ENCODE results near the gene IFT172. TPM values are rescaled to one million over a fixed set of nuclear protein-coding genes. Genes with fewer than 3 reads are reported as not detected.
A peak's percentile ranks its signal among the peaks of the same experiment; 100 is the strongest.

Gene IFT172
- total and polyA plus RNA-seq, 2 donors (not counting 3 experiments of a cell fraction or from before 2014, with no cell fraction given), result 29.4 to 34.1 TPM

DNA sequence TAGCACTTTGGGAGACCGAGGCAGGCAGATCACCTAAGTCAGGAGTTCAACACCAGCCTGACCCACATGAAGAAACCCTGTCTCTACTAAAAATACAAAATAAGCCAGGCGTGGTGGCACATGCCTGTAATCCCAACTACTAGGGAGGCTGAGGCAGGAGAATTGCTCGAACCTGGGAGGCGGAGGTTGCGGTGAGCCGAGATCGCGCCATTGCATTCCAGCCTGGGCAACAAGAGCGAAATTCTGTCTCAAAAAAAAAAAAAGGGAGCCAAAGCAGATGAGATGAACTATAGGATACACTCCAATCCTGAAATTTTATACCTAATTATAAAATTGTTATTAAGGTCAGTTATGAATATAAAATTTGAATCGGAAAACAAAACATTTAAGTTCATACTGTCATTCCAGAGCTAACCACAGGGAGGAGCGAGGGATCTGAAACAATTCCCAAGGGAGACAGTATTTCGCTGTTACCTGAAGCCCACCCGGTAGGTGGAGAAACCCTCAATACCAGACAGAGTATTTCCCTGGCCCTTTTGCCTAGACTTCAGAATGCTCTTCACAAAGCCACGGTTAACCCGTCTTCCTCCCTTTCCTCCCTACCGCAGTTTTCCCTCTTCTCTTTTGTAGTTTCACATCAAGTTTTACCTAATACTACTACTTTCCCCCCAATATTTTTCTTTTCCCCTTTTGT, 81.6 kb downstream of the IFT172 start:
- H3K27me3 ChIP-seq (ENCODE audit: control insufficient read depth in 2 of 2, insufficient read depth in 2 of 2, low read length in 2 of 2), result peaks cover 1 to 5% of the 10 kb centered on the region in 2 experiments
- peak overlapping the region; percentile 71 to 90 (median 84) for H3K4me3 ChIP-seq (replicated peaks in 1 of 3; ENCODE audit: insufficient read depth in 1 of 3, low read depth in 1 of 3, low read length in 3 of 3)
- ChIA-PET CTCF (interaction anchor here (0.7 to 4.3 kb wide), 8 partner anchors 10 to 275 kb away, joined by 3 to 75 read pairs (median 5); partner anchors contain the start of genes GTF3C2, NRBP1, SLC4A1AP and SUPT7L), POLR2A (interaction anchor here (2.9 kb wide), 1 partner anchor 21 kb away, joined by 18 read pairs; the partner anchor contains the start of gene NRBP1)
- H2AFZ ChIP-seq (ENCODE audit: low read depth, low read length), result no peak overlapping the region
- no peak for TF ChIP-seq POLR2AphosphoS5 (IDR thresholded peaks at IDR 0.05; ENCODE audit: insufficient read depth, low read depth, low read length)
- no peak for TF ChIP-seq GATA2 (IDR thresholded peaks at IDR 0.05; ENCODE audit: insufficient read depth, insufficient read length, low read depth, low read length)
- TF ChIP-seq, protein P1, sequence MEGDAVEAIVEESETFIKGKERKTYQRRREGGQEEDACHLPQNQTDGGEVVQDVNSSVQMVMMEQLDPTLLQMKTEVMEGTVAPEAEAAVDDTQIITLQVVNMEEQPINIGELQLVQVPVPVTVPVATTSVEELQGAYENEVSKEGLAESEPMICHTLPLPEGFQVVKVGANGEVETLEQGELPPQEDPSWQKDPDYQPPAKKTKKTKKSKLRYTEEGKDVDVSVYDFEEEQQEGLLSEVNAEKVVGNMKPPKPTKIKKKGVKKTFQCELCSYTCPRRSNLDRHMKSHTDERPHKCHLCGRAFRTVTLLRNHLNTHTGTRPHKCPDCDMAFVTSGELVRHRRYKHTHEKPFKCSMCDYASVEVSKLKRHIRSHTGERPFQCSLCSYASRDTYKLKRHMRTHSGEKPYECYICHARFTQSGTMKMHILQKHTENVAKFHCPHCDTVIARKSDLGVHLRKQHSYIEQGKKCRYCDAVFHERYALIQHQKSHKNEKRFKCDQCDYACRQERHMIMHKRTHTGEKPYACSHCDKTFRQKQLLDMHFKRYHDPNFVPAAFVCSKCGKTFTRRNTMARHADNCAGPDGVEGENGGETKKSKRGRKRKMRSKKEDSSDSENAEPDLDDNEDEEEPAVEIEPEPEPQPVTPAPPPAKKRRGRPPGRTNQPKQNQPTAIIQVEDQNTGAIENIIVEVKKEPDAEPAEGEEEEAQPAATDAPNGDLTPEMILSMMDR (IDR thresholded peaks at IDR 0.05; ENCODE audit: extremely low read depth in 1 of 2, insufficient read depth in 1 of 2, low read depth in 1 of 2, low read length in 2 of 2), result peak; percentile 49 to 56
- TF ChIP-seq FOS (IDR thresholded peaks at IDR 0.05; ENCODE audit: borderline replicate concordance, insufficient read depth, low read length), result no peak
- BruUV-seq (replicated peaks), result no TSS peak
- peaks cover 0 to 6% of the 10 kb centered on the region in 2 experiments for H3K36me3 ChIP-seq (ENCODE audit: control insufficient read depth in 2 of 2, extremely low read depth in 1 of 2, insufficient read depth in 2 of 2, low read length in 2 of 2)
- peaks cover 20% of the 10 kb centered on the region for H3K4me1 ChIP-seq (ENCODE audit: control insufficient read depth, extremely low read depth, insufficient read depth, low read length)
- DNase-seq (ENCODE audit: low read depth, low spot score) (peak; percentile 75), FAIRE-seq (peak; percentile 89)
- peaks cover 2% of the 10 kb centered on the region for H4K20me1 ChIP-seq (replicated peaks; ENCODE audit: control insufficient read depth, extremely low read depth, insufficient read depth, low read length)
- peak overlapping the region; percentile 85 for H3K9ac ChIP-seq (replicated peaks; ENCODE audit: extremely low read depth, insufficient read depth, low read length)
- H3K9me3 ChIP-seq (replicated peaks; ENCODE audit: control insufficient read depth, insufficient read depth, low read length), result no peaks in the 10 kb centered on the region
- intact Hi-C loops (cut with micrococcal nuclease) (loop anchor here (1.0 to 5.0 kb wide), 3 partner anchors 174 to 275 kb away; partner anchors contain the start of genes SLC4A1AP, SUPT7L and ZNF512), dilution Hi-C loops (cut with MboI; ENCODE audit: extremely low pct_ligation_motif_present, low sequenced_read_pairs) (no loop called here)
- peak overlapping the region; percentile 73 for H3K27ac ChIP-seq (ENCODE audit: insufficient read depth, low read depth, low read length)
- no peaks in the 10 kb centered on the region for H3K9me1 ChIP-seq (replicated peaks; ENCODE audit: control insufficient read depth, extremely low read depth, insufficient read depth, low read length)
- H3K79me2 ChIP-seq (ENCODE audit: control insufficient read depth, insufficient read depth, low read length), result peaks cover 62% of the 10 kb centered on the region
- peak overlapping the region; percentile 99 for H3K4me2 ChIP-seq (ENCODE audit: insufficient read depth, low read length)
